Gastroesophageal sphincter (tissue), 3 donors: ENCODE results near the gene ZNF296.

Source experiments
- POLR2A ChIP-seq, 2 donors: fragments of 450-650 bp; IDR thresholded peaks; one replicate each; pipeline ENCODE4 v1.6.1; 2017; ENCODE audit warnings: antibody characterized with exemption in 2 of 2, mild to moderate bottlenecking in 2 of 2, moderate library complexity in 1 of 2
- POLR2AphosphoS5 ChIP-seq: sonication (generic); formaldehyde crosslinking; IDR thresholded peaks from one replicate; pipeline ENCODE4 v1.6.1; 2017; ENCODE audit warnings: antibody characterized with exemption
- TF ChIP-seq, protein P1 (sequence below), 4 experiments: fragments of 200-600 bp in 2 of 4; fragments of 450-650 bp in 2 of 4; sonication (generic) in 1 of 4; IDR thresholded peaks; one replicate each; pipeline ENCODE4 v1.5.1; 2017 to 2019; ENCODE audit warnings: antibody characterized with exemption in 4 of 4, mild to moderate bottlenecking in 2 of 4, moderate library complexity in 2 of 4

DNA sequence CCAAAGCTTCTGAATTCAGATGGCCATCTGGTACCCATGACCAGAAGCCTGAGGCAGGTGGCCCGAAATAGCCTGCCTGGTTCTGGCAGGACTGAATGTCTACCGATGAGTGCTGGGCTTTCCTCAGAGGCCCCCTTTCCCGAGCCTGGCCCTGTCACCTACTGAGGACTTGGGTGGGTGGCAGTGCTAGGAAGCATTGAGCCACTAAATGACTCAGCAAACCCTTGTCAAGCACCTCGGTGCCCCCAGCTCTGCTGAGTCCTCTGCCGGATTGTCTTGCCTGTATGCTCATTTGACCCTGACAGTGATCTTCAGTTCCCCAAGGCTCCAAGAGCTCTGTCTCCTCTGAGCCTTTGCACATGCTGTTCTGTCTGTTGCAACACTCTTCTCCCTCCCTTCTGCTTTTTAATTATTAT is 34.6 kb upstream of the ZNF296 start:
- TF ChIP-seq, protein P1, sequence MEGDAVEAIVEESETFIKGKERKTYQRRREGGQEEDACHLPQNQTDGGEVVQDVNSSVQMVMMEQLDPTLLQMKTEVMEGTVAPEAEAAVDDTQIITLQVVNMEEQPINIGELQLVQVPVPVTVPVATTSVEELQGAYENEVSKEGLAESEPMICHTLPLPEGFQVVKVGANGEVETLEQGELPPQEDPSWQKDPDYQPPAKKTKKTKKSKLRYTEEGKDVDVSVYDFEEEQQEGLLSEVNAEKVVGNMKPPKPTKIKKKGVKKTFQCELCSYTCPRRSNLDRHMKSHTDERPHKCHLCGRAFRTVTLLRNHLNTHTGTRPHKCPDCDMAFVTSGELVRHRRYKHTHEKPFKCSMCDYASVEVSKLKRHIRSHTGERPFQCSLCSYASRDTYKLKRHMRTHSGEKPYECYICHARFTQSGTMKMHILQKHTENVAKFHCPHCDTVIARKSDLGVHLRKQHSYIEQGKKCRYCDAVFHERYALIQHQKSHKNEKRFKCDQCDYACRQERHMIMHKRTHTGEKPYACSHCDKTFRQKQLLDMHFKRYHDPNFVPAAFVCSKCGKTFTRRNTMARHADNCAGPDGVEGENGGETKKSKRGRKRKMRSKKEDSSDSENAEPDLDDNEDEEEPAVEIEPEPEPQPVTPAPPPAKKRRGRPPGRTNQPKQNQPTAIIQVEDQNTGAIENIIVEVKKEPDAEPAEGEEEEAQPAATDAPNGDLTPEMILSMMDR (IDR thresholded peaks at IDR 0.05) = no peak
- TF ChIP-seq POLR2AphosphoS5 (no peak), POLR2A (IDR thresholded peaks at IDR 0.05) (no peak)
